ENCODE results near the gene PDLIM5. TPM values are rescaled to one million over a fixed set of nuclear protein-coding genes. Genes with fewer than 3 reads are reported as not detected.

Gene PDLIM5
- total RNA-seq, 2 experiments from 2014 or later: 14.8 to 18.3 TPM

- CTCF ChIA-PET: no interaction called here
- ATAC-seq (no peak), DNase-seq (no peak)
- intact Hi-C loops (cut with micrococcal nuclease): no loop called here
- no peak overlapping the region for H3K27ac Mint-ChIP-seq
- TF ChIP-seq CTCF (IDR thresholded peaks at IDR 0.05): no peak
- H3K4me1 Mint-ChIP-seq (ENCODE audit: low read depth): no peaks in the 10 kb centered on the region
- no peaks in the 10 kb centered on the region for H3K9me3 Mint-ChIP-seq
- peaks cover 8% of the 10 kb centered on the region for H3K27me3 Mint-ChIP-seq
- POLR2A ChIA-PET: no interaction called here
- no peaks in the 10 kb centered on the region for H3K36me3 Mint-ChIP-seq (ENCODE audit: low read depth)
- H3K4me3 Mint-ChIP-seq: no peak overlapping the region
Measured at GRCh38 chr4:94412019-94412657, 39.6 kb upstream of the PDLIM5 start.

GRCh38 chr4:94412658-94413038, 39.1 kb upstream of the PDLIM5 start:
- intact Hi-C loops (cut with micrococcal nuclease): no loop called here
- CTCF ChIA-PET: no interaction called here
- H3K27me3 Mint-ChIP-seq: peaks cover 12% of the 10 kb centered on the region

GRCh38 chr4:94413085-94413840, 38.5 kb upstream of the PDLIM5 start:
- H3K27ac Mint-ChIP-seq: no peak overlapping the region
- ChIA-PET POLR2A (no interaction called here), CTCF (no interaction called here)

More at GRCh38 chr4:94412658-94413038, 39.1 kb upstream of the PDLIM5 start:
- Mint-ChIP-seq H3K9me3 (no peaks in the 10 kb centered on the region), H3K36me3 (ENCODE audit: low read depth) (no peaks in the 10 kb centered on the region), H3K4me1 (ENCODE audit: low read depth) (no peaks in the 10 kb centered on the region), H3K4me3 (no peak overlapping the region), H3K27ac (no peak overlapping the region)
- TF ChIP-seq CTCF (IDR thresholded peaks at IDR 0.05): no peak
- ATAC-seq (no peak), DNase-seq (no peak)
- POLR2A ChIA-PET: no interaction called here

GRCh38 chr4:94414907-94415306, 36.8 kb upstream of the PDLIM5 start:
- no peak for ATAC-seq
- no peak for DNase-seq
- no peak for TF ChIP-seq CTCF (IDR thresholded peaks at IDR 0.05)
- Mint-ChIP-seq H3K27me3 (peaks cover 12% of the 10 kb centered on the region), H3K4me3 (no peak overlapping the region), H3K27ac (no peak overlapping the region), H3K36me3 (ENCODE audit: low read depth) (no peaks in the 10 kb centered on the region), H3K9me3 (no peaks in the 10 kb centered on the region), H3K4me1 (ENCODE audit: low read depth) (no peaks in the 10 kb centered on the region)
- intact Hi-C loops (cut with micrococcal nuclease): no loop called here
- CTCF ChIA-PET: no interaction called here
- POLR2A ChIA-PET: no interaction called here

More at GRCh38 chr4:94413085-94413840, 38.5 kb upstream of the PDLIM5 start:
- Mint-ChIP-seq H3K27me3 (peaks cover 12% of the 10 kb centered on the region), H3K4me3 (no peak overlapping the region), H3K4me1 (ENCODE audit: low read depth) (no peaks in the 10 kb centered on the region), H3K9me3 (no peaks in the 10 kb centered on the region), H3K36me3 (ENCODE audit: low read depth) (no peaks in the 10 kb centered on the region)
- DNase-seq: no peak
- intact Hi-C loops (cut with micrococcal nuclease): no loop called here
- no peak for TF ChIP-seq CTCF (IDR thresholded peaks at IDR 0.05)
- no peak for ATAC-seq

- no peak for TF ChIP-seq CTCF (IDR thresholded peaks at IDR 0.05)
- ATAC-seq: no peak
- no peak for DNase-seq
- Mint-ChIP-seq H3K4me3 (no peak overlapping the region), H3K27me3 (peaks cover 12% of the 10 kb centered on the region), H3K9me3 (no peaks in the 10 kb centered on the region), H3K36me3 (ENCODE audit: low read depth) (no peaks in the 10 kb centered on the region), H3K4me1 (ENCODE audit: low read depth) (no peaks in the 10 kb centered on the region), H3K27ac (no peak overlapping the region)
- intact Hi-C loops (cut with micrococcal nuclease): no loop called here
- ChIA-PET POLR2A (no interaction called here), CTCF (no interaction called here)
Measured at GRCh38 chr4:94415448-94415847, 36.3 kb upstream of the PDLIM5 start.

Measured in activated CD8-positive, alpha-beta T cell treated with anti-CD3 and anti-CD28 coated beads for 36 hours (primary cell).